Keratinocyte (primary cell): ENCODE data around the gene OR5H14. TPM values are rescaled to one million over a fixed set of nuclear protein-coding genes. Genes with fewer than 3 reads are reported as not detected.

ENCODE experiments used
- DNase-seq: peaks from one replicate; pipeline ENCODE4 v3.0.0-alpha.2; 2011; ENCODE audit warnings: low read depth, missing footprints, low spot score
- FAIRE-seq: peaks from 2 replicates; lab custom pipeline; 2011; peaks lifted over from hg19 to GRCh38; lab: Jason Lieb, UNC
- H2AFZ ChIP-seq: 2 replicates; pipeline ENCODE4 v1.6.0; 2012; ENCODE audit warnings: low read length, control low read depth, inconsistent platforms; ENCODE audit not compliant: control insufficient read depth
- H3K27ac ChIP-seq: 2 replicates; pipeline ENCODE4 v1.5.1; 2011; ENCODE audit warnings: low read length; ENCODE audit not compliant: control insufficient read depth, insufficient read depth
- H3K27me3 ChIP-seq: 3 replicates; pipeline ENCODE4 v1.6.0; 2011; ENCODE audit warnings: low read length; ENCODE audit not compliant: control insufficient read depth, insufficient read depth; ENCODE audit errors: extremely low read depth
- H3K36me3 ChIP-seq, 2 experiments: 2 replicates in 1 of 2; 3 replicates in 1 of 2; pipeline ENCODE4 v1.5.1; 2011; ENCODE audit warnings: low read length in 2 of 2, mild to moderate bottlenecking in 1 of 2; ENCODE audit not compliant: control insufficient read depth in 2 of 2, insufficient read depth in 2 of 2; ENCODE audit errors: extremely low read depth in 1 of 2
- H3K4me1 ChIP-seq: 3 replicates; pipeline ENCODE4 v1.5.1; 2011; ENCODE audit warnings: low read length; ENCODE audit not compliant: control insufficient read depth, insufficient read depth; ENCODE audit errors: extremely low read depth
- H3K4me2 ChIP-seq: 3 replicates; pipeline ENCODE4 v1.6.0; 2011; ENCODE audit warnings: low read depth, low read length; ENCODE audit not compliant: control insufficient read depth, insufficient read depth; ENCODE audit errors: extremely low read depth
- H3K4me3 ChIP-seq, 3 experiments: fragments of 200-600 bp in 1 of 3; sonication (generic) in 1 of 3; 2 replicates in 2 of 3; 3 replicates in 1 of 3; pipeline ENCODE4 v1.5.1; 2011 to 2016; ENCODE audit warnings: low read length in 3 of 3, mild to moderate bottlenecking in 3 of 3, control low read depth in 2 of 3, inconsistent platforms in 1 of 3, low read depth in 1 of 3, mixed read lengths in 1 of 3, mixed run types in 1 of 3, moderate library complexity in 1 of 3; ENCODE audit not compliant: control insufficient read depth in 2 of 3, insufficient read depth in 2 of 3; ENCODE audit errors: extremely low read depth in 1 of 3
- H3K79me2 ChIP-seq: 2 replicates; pipeline ENCODE4 v1.6.0; 2012; ENCODE audit warnings: low read length; ENCODE audit not compliant: control insufficient read depth, insufficient read depth
- H3K9ac ChIP-seq: 3 replicates; pipeline ENCODE4 v1.6.0; 2011; ENCODE audit warnings: low read length; ENCODE audit not compliant: control insufficient read depth, insufficient read depth; ENCODE audit errors: extremely low read depth
- H3K9me1 ChIP-seq: 3 replicates; pipeline ENCODE4 v1.6.0; 2011; ENCODE audit warnings: low read length; ENCODE audit not compliant: control insufficient read depth, insufficient read depth; ENCODE audit errors: extremely low read depth
- H3K9me3 ChIP-seq: 2 replicates; pipeline ENCODE4 v1.5.1; 2012; ENCODE audit warnings: low read depth, low read length; ENCODE audit not compliant: control insufficient read depth
- H4K20me1 ChIP-seq: 3 replicates; pipeline ENCODE4 v1.6.0; 2011; ENCODE audit warnings: low read length; ENCODE audit not compliant: control insufficient read depth, insufficient read depth; ENCODE audit errors: extremely low read depth
- CTCF ChIP-seq, 3 experiments: IDR thresholded peaks in 1 of 3; conservative IDR thresholded peaks in 1 of 3; optimal IDR thresholded peaks in 1 of 3; 2 replicates in 2 of 3; 3 replicates in 1 of 3; pipeline versions ENCODE3 to v1.5.1; 2011; ENCODE audit warnings: low read length in 3 of 3, mild to moderate bottlenecking in 3 of 3, moderate library complexity in 2 of 3, control low read depth in 1 of 3, inconsistent platforms in 1 of 3; ENCODE audit not compliant: insufficient read depth in 2 of 3; ENCODE audit errors: extremely low read depth in 1 of 3
- EZH2 ChIP-seq: IDR thresholded peaks from one replicate; pipeline ENCODE4 v1.6.1; 2012; ENCODE audit warnings: inconsistent platforms, mild to moderate bottlenecking, low read length, moderate library complexity
- dilution Hi-C: fragments of 300-500 bp; cut with MboI; formaldehyde crosslinking; loops from one replicate; pipeline ENCODE4 v1.7.0; 2020; ENCODE audit warnings: low sequenced_read_pairs; ENCODE audit not compliant: extremely low pct_ligation_motif_present
- polyA plus RNA-seq, 5 experiments: library from polyadenylated mRNA; depleted of rRNA in 3 of 5; stranded (reverse) in 3 of 5; stranded (forward) in 1 of 5; unstranded in 1 of 5; fragments of >200 nt; gene quantifications; 1 replicate in 1 of 5; 2 replicates in 3 of 5; 3 replicates in 1 of 5; pipeline versions ENCODE4 v1.2.1 to v1.2.3, GENCODE V29; 2011 to 2012; ENCODE audit warnings: missing spikeins in 2 of 5, low read depth in 1 of 5, low replicate concordance in 1 of 5

The OR5H14 gene
- polyA plus RNA-seq, 1 donor (not counting 4 experiments of a cell fraction or from before 2014, with no cell fraction given): not detected

- Histone ChIP-seq H3K4me1 (no peaks in the 10 kb centered on the region), H2AFZ (no peak within 1 kb of the TSS), H3K9me3 (no peaks in the 10 kb centered on the region), H3K79me2 (no peaks in the 10 kb centered on the region), H3K4me3 (no peak within 1 kb of the TSS), H3K27ac (no peak within 1 kb of the TSS), H3K36me3 (no peaks in the 10 kb centered on the region), H3K9ac (no peak within 1 kb of the TSS), H3K9me1 (no peaks in the 10 kb centered on the region), H3K4me2 (no peak within 1 kb of the TSS), H3K27me3 (no peaks in the 10 kb centered on the region), H4K20me1 (no peaks in the 10 kb centered on the region)
- dilution Hi-C loops: no loop called here
- no peak for FAIRE-seq
- DNase-seq: no peak
- TF ChIP-seq CTCF (optimal IDR thresholded peaks at IDR 0.05 in 1 of 3, IDR thresholded peaks at IDR 0.05 in 1 of 3, conservative IDR thresholded peaks at IDR 0.05 in 1 of 3; ENCODE audit: extremely low read depth in 1 of 3, insufficient read depth in 2 of 3, low read length in 3 of 3): no peak
These were observed 19.1 kb downstream of the OR5H14 start, which contains the start of gene OR5H15 for GRCh38 chr3:98166396-98166795. Gene OR5H15 (plus strand): TSS chr3:98166696. CDS start chr3:98168700, 2,004 bp downstream.

- DNase-seq: no peak
- Histone ChIP-seq H4K20me1 (no peaks in the 10 kb centered on the region), H3K27ac (no peak overlapping the region), H3K4me2 (no peak overlapping the region), H3K27me3 (no peaks in the 10 kb centered on the region), H3K79me2 (no peaks in the 10 kb centered on the region), H3K9ac (no peak overlapping the region), H3K4me1 (no peaks in the 10 kb centered on the region), H3K36me3 (no peaks in the 10 kb centered on the region), H3K4me3 (no peak overlapping the region), H2AFZ (no peak overlapping the region), H3K9me3 (no peaks in the 10 kb centered on the region), H3K9me1 (no peaks in the 10 kb centered on the region)
- no peak for FAIRE-seq
- TF ChIP-seq EZH2 (no peak), CTCF (optimal IDR thresholded peaks at IDR 0.05 in 1 of 3, IDR thresholded peaks at IDR 0.05 in 1 of 3, conservative IDR thresholded peaks at IDR 0.05 in 1 of 3; ENCODE audit: extremely low read depth in 1 of 3, insufficient read depth in 2 of 3, low read length in 3 of 3) (no peak)
- dilution Hi-C loops: no loop called here
These were observed 23.8 kb downstream of the OR5H14 start for GRCh38 chr3:98171071-98171470.
